Tongue (tissue), 2 donors: ENCODE results near the gene TGDS. TPM values are rescaled to one million over a fixed set of nuclear protein-coding genes. Genes with fewer than 3 reads are reported as not detected.
A peak's percentile ranks its signal among the peaks of the same experiment; 100 is the strongest.

Experiments
- DNase-seq: peaks from one replicate; pipeline ENCODE4 v3.0.0-alpha.2; 2015
- total RNA-seq: library from RNA; depleted of rRNA; stranded (reverse); fragments of >200 nt; gene quantifications from one replicate; pipeline ENCODE4 v1.2.3, GENCODE V29; 2014

The TGDS gene
- total RNA-seq, 1 donor from 2014 or later, result 14.1 TPM

DNA sequence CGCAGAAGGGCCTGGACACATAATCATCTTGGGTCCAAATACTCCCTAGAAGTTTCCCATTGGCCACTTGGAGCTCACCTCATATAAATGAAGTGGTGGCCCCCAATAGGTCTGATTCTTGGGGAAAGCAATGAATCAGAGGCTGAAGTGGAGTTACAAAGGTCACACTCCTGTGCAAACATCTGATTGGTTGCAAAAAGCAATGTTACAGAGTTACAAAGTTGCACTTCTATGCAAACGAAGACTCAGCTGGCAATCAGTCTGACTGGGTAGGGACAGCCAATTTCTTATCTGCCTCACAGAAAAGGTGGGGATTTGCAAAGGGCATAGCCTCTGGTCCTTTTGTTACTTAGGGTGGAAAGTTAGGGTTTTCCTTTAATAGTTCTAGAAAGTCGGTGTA is 3.9 kb upstream of the TGDS start:
- DNase-seq, result no peak

DNA sequence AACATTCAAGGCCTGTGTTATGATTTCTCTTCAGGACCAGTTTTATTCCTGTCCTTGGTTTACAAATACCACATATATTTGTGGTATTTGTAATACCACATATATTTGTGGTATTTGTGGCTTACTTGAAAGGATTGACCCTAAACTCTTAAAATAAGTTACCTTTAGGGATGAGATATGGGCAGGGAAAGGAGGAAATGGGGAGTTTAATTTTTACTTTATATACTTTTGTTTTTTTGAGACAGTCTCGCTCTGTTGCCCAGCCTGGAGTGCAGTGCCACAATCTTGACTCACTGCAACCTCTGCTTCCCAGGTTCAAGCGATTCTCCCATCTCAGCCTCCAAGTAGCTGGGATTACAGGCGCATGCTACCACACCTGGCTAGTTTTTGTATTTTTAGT is 2.3 kb upstream of the TGDS start:
- DNase-seq, result no peak

DNA sequence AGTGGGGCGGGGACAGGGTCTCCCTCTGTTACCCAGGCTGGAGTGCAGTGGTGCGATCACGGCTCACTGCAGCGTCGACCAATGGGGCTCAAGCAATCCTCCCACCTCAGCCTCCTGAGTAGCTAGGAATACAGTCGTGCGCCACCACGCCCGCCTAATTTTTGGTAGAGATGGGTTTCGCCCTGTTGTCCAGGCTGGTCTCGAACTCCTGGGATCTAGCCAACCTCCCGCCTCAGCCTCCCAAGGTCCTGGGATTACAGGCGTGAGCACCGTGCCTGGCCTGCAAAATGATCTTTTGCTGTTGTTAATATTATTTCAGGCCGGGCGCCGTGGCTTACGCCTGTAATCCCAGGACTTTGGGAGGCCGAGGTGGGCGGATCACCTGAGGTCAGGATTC is 621 bp upstream of the TGDS start:
- no peak for DNase-seq

DNA sequence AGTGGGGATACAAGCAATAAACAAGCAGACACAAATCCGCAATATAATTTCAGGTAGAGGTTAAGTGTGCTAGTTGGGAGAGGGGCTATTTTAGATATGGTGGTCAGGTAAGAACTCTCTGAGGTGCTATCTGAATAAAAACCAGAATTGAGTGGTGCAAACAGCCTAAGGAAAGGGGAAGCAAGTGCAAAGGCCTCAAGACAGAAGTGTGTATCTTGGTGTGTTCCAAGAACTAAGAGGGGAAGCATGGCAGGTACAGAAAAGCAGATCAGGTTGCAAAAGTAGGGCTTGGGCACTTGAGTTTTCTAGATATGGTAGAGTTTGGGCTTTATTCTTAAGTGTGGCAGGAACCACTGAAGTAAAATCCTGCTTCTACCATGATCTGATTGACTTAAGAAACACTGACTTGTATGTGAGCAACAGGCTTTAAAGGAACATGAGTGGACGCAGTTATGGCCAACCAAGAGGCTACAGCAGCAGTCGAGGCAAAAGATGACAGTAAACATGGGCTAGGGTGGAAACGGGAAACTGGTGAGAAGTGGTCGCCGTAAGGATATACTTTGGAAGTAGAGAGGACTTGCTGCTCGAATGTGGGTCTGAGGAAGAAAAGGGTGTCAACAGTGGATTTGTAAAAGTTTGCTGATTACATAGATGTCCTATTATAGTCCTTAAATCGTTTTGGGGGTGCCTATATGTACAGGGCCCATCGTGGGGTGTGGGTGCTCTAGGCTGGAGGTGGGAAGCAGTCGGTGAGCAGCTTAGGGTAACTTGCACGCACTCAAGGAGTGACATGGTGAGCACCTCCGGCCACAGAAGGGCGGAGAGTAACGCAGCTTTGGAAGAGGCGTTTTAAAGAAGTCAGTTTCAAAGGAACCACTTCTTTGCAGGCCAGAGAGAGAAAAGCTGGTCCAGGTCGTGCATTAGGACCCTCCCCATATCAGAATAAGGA is 677 bp downstream of the TGDS start:
- DNase-seq, result peak; percentile 45

DNA sequence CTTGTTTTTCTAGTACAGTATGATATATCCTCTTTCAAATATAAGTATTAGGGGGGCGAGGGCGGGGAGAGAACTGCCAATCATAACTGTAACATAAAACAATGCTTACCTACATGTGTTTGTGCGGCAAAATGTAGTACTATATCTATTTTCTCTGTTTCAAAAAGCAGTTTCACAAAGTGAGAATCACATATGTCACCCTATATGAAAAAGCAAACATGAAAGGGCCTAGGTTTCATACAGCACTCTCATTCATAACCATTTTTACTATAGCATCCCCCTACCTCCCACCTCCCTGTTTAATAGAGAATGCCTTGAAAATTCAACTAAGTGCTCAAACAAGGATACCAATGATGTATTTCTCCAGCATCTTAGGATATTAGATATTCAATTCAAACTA is 5.2 kb downstream of the TGDS start:
- DNase-seq, result no peak

DNA sequence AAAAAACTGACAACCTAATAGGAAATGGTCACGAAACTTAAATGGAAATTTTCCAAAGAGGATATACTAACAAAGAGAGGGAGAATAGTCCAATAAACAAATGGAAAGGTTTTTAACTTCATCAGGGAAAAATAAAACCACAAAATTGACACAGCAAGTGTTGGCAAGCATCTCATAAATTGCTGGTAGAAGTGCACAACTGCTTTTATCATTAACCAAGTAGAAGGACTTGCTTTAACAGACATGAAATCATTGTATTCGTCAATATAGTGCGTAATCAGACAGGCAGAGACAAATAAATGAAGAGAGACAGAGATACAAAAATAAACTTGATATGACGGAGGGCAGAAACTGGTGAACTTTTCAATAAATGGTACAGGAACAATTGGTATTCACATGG is 7.4 kb downstream of the TGDS start:
- peak; percentile 6 for DNase-seq

DNA sequence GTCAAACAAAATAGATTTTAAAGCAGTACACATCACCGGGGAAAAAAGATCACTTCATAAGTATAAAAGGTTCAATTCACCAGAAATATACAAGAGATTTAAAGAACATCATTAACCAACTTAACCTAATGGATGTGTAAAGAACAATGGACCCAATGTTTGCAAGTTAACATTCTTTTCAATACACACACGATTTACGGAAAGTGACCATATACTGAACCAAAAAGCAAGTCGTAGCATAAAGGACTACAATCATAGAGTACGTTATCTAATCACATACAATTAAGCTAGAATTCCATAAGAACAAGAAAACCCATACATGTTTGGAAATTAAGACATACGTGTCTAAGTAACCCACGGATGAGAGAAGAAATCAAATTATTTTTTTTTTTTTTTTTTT is 9.6 kb downstream of the TGDS start:
- DNase-seq, result no peak

DNA sequence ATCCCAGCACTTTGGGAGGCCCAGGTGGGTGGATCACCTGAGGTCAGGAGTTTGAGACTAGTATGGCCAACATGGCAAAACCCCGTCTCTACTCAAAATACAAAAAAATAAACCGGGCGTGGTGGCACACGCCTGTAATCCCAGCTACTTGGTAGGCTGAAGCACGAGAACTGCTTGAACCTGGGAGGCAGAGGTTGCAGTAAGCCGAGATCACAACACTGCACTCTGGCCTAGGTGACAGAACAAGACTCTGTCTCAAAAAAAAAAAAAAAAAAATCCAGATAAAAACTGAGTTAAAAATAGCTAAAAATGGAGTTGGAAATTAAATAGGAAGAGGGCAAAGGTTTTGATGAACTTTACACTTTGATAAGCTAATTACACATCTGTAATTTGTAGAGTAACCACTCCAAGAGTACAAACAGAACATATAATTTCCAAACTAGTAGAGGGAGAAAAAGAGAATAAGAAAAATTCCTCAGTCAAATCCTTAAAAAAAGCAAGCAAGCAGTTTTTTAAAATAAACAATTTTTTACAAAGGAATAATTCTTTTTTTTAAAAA is 10.3 kb downstream of the TGDS start:
- DNase-seq, result no peak

DNA sequence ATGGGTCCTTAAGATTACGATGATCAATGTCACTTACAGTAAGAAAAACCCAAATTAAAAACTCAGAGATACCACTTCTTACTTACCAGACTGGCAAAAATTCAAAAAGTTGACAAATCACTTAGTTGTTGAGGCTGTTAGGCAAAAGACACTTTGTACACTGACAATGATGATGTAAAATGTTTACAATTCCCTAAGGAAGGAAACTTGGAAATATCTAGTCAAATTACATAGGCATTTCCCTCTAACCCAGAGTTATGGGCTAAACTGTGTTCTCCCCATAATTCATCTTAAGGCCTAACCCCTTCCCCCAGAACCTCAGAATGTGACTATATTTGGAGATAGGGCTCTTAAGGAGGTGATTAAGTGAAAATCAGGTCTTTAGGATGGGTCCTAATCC is 12.0 kb downstream of the TGDS start:
- DNase-seq, result no peak

DNA sequence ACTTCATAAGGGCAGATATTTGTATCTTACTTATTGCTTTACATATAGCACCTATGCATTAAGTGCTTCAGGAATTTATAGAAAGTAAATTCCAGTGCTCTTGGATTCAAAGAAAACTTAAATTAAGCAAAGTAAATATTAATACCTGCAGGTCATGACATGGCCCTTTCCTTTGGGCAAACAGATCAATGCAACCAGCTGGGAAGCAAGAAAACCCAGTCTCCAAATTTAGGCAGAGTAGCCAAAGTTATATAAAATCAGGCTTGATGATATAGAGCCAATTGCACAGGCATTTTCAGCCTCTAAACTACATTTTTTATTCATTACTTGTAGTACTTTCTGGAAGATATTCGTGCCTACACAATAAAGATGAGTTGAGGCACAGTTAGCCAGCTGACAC is 16.9 kb downstream of the TGDS start:
- no peak for DNase-seq

DNA sequence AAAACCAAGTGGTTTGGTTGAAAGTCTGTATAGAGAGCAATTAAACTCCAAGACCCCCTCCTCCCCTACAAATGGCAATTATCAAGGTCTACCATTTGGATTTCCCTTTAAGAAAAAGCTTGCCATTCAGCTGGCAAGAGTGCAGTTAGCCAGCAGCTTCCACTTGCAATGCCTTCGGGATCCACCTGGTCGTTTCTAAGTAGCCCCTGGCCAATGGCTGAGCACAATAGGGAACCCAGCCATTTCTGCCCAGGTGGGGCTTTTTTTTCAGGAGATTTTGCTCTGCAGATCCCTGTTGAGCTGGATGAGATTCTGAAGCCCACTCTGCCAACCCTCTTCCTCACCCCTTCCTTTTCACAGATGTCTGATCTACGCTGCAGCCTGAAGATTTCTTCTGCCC is 26.3 kb downstream of the TGDS start:
- no peak for DNase-seq

DNA sequence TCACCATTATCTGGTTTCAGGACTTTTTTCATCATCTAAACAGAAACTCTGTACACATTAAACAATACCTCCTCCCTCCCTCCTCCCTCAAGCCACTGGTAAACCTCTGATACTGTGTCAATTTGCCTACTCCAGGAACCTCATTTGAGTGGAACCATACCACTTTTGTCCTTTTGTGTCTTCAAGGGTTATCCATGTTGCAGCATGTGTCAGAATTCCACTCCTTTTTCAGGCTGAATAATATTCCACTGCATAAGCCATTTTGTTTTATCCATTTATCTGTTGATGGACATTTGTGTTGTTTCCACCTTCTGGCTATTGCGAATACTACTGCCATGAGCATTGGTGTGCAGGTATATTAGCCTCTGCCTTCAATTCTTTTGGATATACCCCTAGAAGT is 27.5 kb downstream of the TGDS start:
- DNase-seq, result no peak

DNA sequence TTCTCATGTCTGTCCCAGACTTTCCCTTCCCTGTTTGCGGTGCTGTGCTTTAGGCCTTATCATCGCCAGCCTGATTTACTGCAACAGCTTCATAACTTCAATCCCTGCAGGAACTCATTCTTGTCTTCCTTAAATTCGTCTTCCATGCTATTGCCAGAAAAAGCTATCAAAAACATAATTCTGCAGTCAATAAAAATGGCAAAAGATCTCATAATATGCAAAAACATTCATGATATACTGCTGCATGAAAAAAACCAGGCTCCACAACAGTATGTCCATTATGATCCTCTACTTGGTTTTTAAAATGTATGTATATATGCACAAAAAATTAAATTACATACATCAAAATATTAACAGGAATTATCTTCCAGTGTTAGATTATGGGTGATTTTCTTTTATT is 28.4 kb downstream of the TGDS start:
- DNase-seq, result no peak

DNA sequence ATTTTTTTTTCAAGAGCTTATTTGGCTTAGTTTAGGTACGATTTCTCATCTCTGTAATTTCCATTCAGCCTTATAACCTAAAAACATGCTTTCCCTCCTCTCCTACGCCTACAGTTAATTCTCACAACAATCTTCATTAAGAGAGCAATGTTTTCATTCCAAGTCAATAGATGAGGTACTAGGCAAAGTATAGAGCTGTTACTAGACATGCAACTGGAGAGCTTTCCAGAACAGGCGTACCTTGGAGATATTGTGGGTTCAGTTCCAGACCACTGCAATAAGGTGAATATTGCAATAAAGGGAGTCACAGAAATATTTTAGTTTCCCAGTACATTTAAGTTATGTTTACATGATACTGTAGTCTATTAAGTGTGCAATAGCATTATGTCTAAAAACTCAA is 34.8 kb downstream of the TGDS start:
- no peak for DNase-seq

DNA sequence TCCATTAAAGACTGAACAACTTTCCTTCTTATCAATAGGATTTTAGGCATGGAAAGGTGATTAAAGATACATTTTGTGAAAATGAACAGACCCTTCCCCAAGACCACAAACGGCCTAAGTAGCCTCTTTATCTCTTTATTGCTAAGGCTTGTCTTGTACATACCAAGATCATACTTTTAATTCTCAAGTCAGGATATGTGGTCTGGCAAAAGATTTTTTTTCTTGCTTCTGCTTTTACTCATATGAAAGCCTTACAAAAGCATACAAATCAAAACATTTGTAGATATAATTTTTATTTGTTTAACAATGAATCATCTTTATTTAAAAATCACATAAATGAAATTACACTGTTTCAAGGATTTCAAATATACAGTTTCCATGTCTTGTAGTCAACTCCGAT is 35.8 kb downstream of the TGDS start:
- DNase-seq, result no peak

DNA sequence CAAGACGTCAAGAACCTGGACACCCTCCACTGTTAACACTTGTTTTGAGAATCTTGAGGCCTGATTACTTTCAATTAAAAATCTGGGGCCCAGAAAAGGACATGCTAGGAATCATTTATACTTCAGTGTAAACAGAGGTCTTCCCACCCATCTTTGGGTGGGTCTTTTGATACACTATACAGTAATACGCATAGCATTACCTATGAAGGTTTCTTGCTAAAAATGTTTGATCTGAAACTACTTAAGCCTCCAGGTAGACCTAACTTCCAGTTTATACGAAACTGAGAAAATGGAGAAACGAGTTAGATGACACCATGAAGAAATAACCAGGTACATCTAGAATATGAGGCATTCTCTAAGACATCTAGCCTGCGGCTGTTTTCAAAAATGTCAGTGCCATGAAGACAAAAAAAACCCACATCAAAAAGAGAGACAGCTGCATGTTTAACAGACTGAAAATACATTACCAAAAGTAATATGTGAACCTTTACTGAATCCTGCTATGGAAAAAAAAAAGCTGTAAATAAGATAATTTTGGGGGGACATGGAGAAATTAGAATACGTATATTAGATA is 36.6 kb downstream of the TGDS start:
- DNase-seq, result no peak

DNA sequence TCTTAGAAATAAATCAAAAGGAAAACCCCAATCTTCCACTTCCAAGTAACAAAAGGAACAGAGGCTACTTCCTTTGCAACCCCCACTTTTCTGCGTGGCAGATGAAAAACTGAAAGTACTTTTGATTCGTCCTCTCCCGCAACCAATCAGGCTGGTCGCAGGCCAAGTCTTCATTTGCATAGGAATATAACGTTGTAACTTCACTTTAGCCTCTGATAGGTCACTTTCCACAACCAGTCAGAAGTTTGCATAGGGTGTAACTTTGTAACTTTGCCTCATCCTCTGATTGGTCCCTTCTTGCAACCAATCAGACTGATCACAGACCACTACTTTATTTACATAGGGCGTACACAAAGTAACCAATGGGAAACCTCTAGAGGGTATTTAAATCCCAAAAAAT is 37.2 kb downstream of the TGDS start:
- no peak for DNase-seq

DNA sequence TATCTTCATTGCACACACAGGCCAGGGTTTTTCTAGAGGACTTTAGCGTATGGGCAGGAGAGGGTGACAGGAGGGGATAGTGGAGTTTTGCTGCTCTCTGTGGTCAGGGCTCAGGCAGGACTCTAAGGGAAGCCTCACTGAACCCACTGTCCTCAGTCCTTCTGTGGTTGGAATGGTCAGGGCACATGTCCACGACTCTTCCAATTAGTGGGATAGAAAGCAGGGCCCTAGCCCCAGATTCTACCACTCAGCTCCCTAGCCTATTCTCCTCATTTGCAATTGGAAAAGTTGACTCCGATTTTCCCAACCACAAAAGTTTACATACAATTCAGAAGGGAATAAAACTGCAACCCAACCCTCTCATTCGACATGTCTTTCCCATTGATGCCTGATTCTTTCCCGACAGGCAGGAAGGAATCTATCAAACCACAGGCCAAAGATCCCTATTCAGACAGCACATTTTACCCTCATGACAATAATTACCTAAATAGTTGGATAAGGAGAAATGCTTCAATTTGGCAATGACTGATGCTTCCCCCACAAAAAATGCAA is 38.2 kb downstream of the TGDS start:
- peak; percentile 8 for DNase-seq

DNA sequence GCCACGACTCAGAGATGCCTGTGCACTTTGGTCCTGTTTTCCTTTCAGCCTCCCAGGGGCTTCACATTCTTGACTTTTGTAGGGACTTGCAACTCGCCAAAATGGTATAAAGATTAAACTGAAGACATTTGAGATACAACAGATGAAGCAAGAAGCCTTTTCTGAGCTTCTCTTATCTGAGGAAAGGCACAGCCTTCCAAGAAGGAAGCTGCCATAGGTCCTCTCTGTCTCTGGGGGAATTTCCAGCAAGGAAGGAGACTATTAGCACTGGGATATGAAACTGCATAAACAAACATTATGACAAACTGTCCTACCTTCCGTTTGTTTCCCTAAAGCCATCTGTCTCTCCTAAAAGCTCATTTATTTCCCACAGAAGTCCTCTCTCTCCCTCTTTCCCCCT is 39.3 kb downstream of the TGDS start:
- DNase-seq, result no peak

DNA sequence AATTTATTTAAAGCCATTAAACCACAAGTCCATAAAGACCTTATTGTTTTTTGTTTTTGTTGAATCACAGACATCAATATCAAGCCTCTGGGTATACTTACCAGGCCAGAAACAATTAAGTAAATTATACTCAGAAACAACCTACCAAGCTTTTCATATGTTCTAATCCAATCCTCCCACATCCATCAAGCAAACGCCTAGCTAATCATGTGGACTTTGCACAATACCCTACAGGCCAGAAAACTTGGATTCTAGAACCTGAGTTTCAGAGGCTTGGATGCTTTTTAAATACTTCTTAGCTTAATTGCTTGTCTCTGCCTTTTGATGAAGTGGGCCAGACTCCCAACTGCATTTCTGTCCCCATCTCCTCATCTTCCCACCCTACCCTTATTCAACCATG is 39.9 kb downstream of the TGDS start:
- no peak for DNase-seq

DNA sequence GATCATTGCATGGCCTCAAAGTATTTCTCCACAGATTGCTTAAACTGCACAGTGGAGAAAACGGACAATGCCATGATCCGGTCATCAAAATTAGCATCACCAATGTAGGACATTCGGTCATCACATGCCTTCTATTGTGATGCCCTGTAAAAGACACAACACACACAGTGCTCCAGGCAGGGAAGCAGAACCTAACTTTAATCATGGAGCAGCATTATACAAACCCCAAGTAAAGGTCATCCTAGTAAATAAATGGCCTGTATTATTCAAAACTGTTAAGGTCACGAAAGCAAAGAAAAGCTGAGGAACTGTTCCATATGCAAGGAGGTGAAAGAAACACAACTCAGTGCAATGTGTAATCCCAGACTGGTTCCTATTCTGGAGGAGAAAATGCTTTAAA is 42.2 kb downstream of the TGDS start:
- no peak for DNase-seq

DNA sequence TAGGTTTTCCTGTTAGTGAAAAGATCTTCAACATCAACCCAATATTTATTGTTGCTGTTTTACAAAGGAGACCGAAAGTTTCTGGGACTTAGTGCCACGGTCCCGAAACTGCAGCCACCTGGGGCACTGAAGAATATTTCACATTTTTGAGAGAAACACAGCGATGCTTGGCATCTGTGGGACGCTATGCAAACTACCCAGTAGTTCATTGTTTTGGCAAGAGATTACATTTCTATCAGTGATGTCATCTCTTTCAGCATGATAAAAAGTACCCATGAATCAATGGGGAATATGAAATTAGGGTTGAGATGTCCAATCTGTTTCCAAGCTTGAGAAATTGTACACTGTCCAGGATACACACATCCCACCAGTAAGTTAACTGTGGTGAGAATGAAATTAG is 43.9 kb downstream of the TGDS start:
- no peak for DNase-seq

DNA sequence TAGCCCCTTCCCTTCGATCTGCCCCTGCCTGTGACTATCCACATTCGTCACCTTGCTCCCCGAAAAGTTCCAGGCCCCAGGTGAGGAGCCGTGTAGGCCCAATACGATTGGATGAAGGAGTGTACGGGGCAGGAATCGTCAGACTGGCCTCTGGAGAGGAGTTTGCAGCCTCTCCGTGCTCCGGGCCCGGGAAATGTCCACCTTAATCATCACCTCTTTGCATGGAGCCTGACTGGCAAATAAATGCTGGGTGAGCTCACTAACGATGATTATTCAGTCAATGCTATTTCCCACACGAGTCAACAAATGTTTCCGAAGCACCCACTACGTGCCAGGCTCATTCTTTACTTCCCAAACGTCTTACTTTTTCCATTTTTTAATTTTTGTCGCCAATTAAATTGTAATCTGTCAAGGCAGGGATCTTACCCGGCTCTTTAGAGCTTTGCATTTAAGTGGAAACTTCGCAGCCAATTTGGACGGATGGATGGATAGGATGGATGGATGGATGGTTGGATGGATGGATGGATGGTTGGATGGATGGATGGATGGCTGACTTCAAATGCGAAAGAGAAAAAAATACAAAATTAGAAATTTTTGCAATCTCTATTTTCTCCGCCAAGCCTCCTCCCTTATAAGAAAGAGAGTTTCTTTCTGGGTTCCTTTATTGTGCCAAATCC is 45.8 kb downstream of the TGDS start:
- no peak for DNase-seq
